ENCODE results near the gene SMAD9.

GRCh38 chr13:36807616-36808015 is 112.4 kb downstream of the SMAD9 start:
- no peak for TF ChIP-seq TAF1 (IDR thresholded peaks at IDR 0.05; ENCODE audit: borderline replicate concordance, low read depth, low read length)
- TF ChIP-seq POLR2AphosphoS5 (IDR thresholded peaks at IDR 0.05; ENCODE audit: low read depth, low read length): no peak
- no peak for TF ChIP-seq CTCF (IDR thresholded peaks at IDR 0.05)
- TF ChIP-seq MAX (IDR thresholded peaks at IDR 0.05; ENCODE audit: low read depth): no peak
- no peak for TF ChIP-seq JUND (IDR thresholded peaks at IDR 0.05)
- no peak for TF ChIP-seq EZH2phosphoT487 (IDR thresholded peaks at IDR 0.05; ENCODE audit: borderline replicate concordance, low read depth)
- no peak for TF ChIP-seq YY1 (IDR thresholded peaks at IDR 0.05; ENCODE audit: low read depth)
- no peak for TF ChIP-seq TCF12 (IDR thresholded peaks at IDR 0.05)
- no peak for TF ChIP-seq RAD21 (IDR thresholded peaks at IDR 0.05; ENCODE audit: low read length)
